Thoracic aorta (tissue), 2 donors: ENCODE data around the gene DEFB114. TPM values are rescaled to one million over a fixed set of nuclear protein-coding genes. Genes with fewer than 3 reads are reported as not detected.

Experiments used
- ATAC-seq: fragments of 150-250 bp; one replicate; pipeline ENCODE4 v1.8.0; 2017; ENCODE audit warnings: low read depth; ENCODE audit not compliant: insufficient number of reproducible peaks, low FRiP score
- DNase-seq: peaks from one replicate; pipeline ENCODE4 v3.0.0-alpha.2; 2020; ENCODE audit warnings: low spot score
- H3K27ac ChIP-seq, 2 donors: fragments of 200-600 bp; sonication (generic); 1 replicate in 1 of 2; 2 replicates in 1 of 2; pipeline ENCODE4 v1.5.1; 2016; ENCODE audit warnings: mild to moderate bottlenecking in 2 of 2, moderate library complexity in 2 of 2
- H3K27me3 ChIP-seq: fragments of 200-600 bp; sonication (generic); replicated peaks from 2 replicates; pipeline ENCODE4 v1.6.0; 2016; ENCODE audit warnings: mild to moderate bottlenecking; ENCODE audit not compliant: insufficient read depth
- H3K36me3 ChIP-seq: fragments of 200-600 bp; sonication (generic); one replicate; pipeline ENCODE4 v1.5.1; 2016
- H3K4me1 ChIP-seq, 2 donors: fragments of 200-600 bp; sonication (generic); 1 replicate in 1 of 2; 2 replicates in 1 of 2; pipeline versions ENCODE4 v1.5.1 to v1.6.0; 2016; ENCODE audit warnings: low read depth in 2 of 2, mild to moderate bottlenecking in 1 of 2; ENCODE audit not compliant: control insufficient read depth in 1 of 2
- H3K4me3 ChIP-seq: fragments of 200-600 bp; sonication (generic); 2 replicates; pipeline ENCODE4 v1.5.1; 2016; ENCODE audit warnings: mild to moderate bottlenecking
- H3K9me3 ChIP-seq: fragments of 200-600 bp; sonication (generic); 2 replicates; pipeline ENCODE4 v1.5.1; 2016
- CTCF ChIP-seq: fragments of 200-600 bp; sonication (generic); IDR thresholded peaks from one replicate; pipeline ENCODE4 v1.5.1; 2019; ENCODE audit warnings: antibody characterized with exemption
- total RNA-seq, 2 donors: library from RNA; depleted of rRNA; stranded (reverse); fragments of >200 nt; gene quantifications; one replicate each; pipeline versions ENCODE4 v1.1.0 to v1.2.3, GENCODE V29; 2016

Gene DEFB114
- total RNA-seq, 2 donors from 2014 or later = not detected

GRCh38 chr6:49933526-49933925 is 30.4 kb downstream of the DEFB114 start:
- Histone ChIP-seq H3K4me1 (no peaks in the 10 kb centered on the region), H3K36me3 (no peaks in the 10 kb centered on the region), H3K4me3 (no peak overlapping the region), H3K27ac (no peak overlapping the region), H3K9me3 (no peaks in the 10 kb centered on the region), H3K27me3 (no peaks in the 10 kb centered on the region)
- no peak for ATAC-seq
- DNase-seq = no peak
- no peak for TF ChIP-seq CTCF

GRCh38 chr6:49929340-49929739 is 34.6 kb downstream of the DEFB114 start:
- H3K4me1 ChIP-seq = no peaks in the 10 kb centered on the region
- H3K27me3 ChIP-seq = no peaks in the 10 kb centered on the region
- ATAC-seq (no peak), DNase-seq (no peak)
- H3K27ac ChIP-seq = no peak overlapping the region
- H3K4me3 ChIP-seq = no peak overlapping the region
- TF ChIP-seq CTCF = no peak
- H3K36me3 ChIP-seq = no peaks in the 10 kb centered on the region
- no peaks in the 10 kb centered on the region for H3K9me3 ChIP-seq

GRCh38 chr6:49923826-49924225 is 40.1 kb downstream of the DEFB114 start:
- no peak overlapping the region for H3K27ac ChIP-seq
- no peaks in the 10 kb centered on the region for H3K36me3 ChIP-seq
- ATAC-seq (no peak), DNase-seq (no peak)
- no peak for TF ChIP-seq CTCF
- no peaks in the 10 kb centered on the region for H3K4me1 ChIP-seq
- H3K4me3 ChIP-seq = no peak overlapping the region
- no peaks in the 10 kb centered on the region for H3K27me3 ChIP-seq
- no peaks in the 10 kb centered on the region for H3K9me3 ChIP-seq

- Histone ChIP-seq H3K27me3 (no peaks in the 10 kb centered on the region), H3K4me1 (no peaks in the 10 kb centered on the region), H3K9me3 (no peaks in the 10 kb centered on the region), H3K4me3 (no peak overlapping the region), H3K36me3 (no peaks in the 10 kb centered on the region), H3K27ac (no peak overlapping the region)
- no peak for TF ChIP-seq CTCF
- DNase-seq (no peak), ATAC-seq (no peak)
These were observed 43.9 kb downstream of the DEFB114 start for GRCh38 chr6:49919935-49920644.

- ATAC-seq (no peak), DNase-seq (no peak)
- H3K9me3 ChIP-seq = no peaks in the 10 kb centered on the region
- H3K27me3 ChIP-seq = no peaks in the 10 kb centered on the region
- no peak overlapping the region for H3K4me3 ChIP-seq
- H3K36me3 ChIP-seq = no peaks in the 10 kb centered on the region
- no peaks in the 10 kb centered on the region for H3K4me1 ChIP-seq
- TF ChIP-seq CTCF = no peak
- H3K27ac ChIP-seq = no peak overlapping the region
These were observed 44.7 kb downstream of the DEFB114 start for GRCh38 chr6:49919261-49919660.
